NK-92 (cell line): ENCODE data around the gene ABAT.
"Not testable (repeated sequence)": the region's sequence is repeated elsewhere in the genome, so short reads cannot be mapped to it uniquely, and the experiment has no call there.

Source experiments
- DNase-seq: peaks from one replicate; lab custom pipeline; 2025; ENCODE audit not compliant: unreplicated experiment; lab: John Stamatoyannopoulos, UW

The ABAT gene

GRCh38 chr16:8774208-8774607 is 99.8 kb downstream of the ABAT start:
- no peak for DNase-seq

GRCh38 chr16:8775359-8775758 is 100.9 kb downstream of the ABAT start:
- DNase-seq = no peak

DNA sequence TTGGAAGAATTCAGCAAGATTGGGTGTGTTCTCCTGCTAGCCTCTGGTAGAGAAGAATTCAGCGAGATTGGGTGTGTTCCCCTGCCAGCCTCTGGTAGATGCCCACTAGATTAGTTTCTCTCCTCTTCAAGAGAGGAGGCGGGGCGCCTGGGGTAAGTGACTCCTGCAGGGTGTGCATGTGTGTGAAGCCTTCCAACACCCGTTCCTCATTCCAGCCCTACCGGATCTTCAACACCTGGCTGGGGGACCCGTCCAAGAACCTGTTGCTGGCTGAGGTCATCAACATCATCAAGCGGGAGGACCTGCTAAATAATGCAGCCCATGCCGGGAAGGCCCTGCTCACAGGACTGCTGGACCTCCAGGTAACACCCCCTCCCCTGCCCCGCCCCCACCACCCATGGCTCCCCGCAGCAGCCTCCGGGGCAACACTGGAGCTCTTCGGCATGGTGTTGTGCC is 101.7 kb downstream of the ABAT start:
- no peak for DNase-seq

DNA sequence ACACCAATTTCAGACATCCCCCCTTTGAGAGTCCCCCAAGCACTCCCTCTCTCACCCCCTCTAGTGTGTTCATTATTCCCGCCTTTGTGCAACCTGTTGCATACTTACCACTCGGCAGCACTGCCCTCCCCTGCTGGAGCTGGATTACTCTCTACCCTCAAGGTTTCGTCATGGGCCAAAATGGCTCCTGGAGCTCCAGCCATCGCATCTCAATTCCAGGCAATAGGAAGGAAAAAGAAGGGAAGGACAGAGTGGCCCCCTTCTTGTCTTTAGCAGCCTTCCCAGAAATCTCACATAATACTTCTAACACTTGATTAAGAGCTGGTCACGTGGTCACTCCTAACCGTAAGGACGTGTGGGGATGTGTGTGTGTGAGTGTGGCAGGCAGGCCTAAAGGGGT is 102.8 kb downstream of the ABAT start:
- DNase-seq = no peak

DNA sequence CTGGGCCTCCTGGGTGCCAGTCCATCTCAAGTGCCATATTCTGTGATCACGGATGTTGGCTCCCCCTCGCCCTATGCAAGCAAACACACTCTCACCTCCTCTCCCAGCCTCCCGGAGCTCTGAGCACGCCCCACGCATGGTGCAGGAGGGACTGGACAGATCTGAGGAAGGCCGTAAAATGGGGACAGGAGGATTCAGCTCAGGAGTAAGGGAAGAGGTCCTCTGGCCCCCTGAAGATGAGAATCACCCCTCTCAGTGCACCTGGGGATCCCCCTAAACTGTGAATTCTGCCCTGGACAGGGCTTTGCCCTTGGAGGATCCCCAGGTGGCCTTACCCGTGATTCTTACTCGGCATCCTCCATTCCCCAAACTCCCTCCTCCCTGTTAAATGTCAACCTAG is 107.4 kb downstream of the ABAT start:
- no peak for DNase-seq

DNA sequence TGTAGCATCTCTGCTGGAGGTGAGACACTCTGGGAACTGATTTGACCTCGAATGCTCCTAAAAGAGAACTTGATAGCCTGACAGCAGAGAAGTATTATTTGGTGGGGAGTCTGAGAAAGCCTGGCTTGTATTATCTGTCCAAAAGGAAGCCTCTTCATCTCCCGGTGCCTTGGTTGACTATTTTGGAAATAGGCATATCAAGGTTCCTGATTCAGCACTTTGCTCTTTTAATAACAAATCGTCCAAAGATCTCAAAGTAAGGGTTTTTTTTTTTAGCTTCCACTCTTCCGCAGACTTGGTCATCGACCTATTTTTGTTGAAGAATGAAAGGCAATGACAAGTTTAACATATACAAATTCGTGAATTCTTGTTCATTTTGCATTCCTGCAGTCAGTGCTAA is 108.3 kb downstream of the ABAT start:
- DNase-seq = no peak

DNA sequence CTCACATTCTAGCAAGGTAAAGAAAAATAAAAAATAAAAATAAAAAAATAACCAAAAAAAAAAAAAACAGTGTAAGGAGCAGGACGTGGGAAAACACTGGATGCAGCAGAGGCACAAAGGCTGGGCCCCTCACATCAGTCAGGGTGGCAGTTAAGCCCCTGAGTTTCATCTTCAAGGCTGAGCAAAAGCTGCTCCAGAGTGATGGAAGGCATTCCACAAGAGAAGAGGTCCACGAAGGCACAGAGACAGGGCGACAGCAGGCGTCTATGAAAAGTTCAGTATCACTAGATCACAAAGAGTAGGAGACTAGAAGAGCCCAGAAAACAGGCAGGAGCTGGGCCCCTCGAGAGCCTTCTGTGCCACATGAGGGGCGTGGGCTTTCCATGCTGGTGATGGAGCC is 111.0 kb downstream of the ABAT start:
- DNase-seq = no peak

DNA sequence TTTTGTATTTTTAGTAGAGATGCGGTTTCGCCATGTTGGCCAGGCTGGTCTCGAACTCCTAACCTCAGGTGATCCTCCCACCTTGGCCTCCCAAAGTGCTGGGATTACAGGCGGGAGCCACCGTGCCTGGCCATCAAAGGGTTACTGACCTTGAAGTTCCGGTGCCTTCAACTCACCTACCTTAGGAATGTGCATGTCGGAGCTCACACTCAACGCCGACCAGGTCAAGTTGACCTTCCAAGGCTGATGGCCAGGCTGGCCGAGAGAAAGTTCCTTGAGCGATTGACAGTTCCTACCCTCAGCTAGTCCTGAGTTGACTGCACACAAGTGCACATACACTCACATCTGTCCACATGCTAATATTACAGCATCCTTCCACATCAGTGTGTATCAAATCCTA is 111.9 kb downstream of the ABAT start:
- DNase-seq = not testable (repeated sequence)

DNA sequence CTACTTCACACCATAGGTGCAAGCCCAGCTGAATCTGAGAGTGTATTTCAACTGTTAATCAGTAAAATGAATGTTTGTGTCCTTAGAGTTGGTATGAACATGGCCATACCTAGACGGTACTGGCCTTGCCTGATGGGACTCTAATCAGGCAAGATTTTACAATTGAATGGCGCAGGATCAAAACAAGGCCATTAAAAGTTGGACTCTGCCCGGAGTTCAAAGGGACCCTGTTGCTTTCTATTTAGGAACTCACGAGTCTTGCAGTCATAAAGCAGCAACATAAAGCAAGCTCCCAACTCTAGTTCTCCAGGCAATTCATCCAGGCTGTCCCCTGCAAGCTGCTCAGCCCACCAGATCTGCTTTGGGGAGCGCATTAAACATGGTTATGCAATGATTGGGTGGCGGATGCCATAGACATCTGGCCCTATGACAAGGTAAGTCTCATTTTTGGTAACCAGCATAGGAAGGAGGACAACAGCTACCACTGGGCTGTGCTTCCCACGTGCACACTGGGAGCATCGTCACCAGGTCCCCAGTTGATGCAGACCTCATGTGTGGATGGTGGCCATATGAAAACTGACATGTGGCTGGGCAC is 114.3 kb downstream of the ABAT start:
- no peak for DNase-seq

- no peak for DNase-seq
Measured at GRCh38 chr16:8795091-8795490, 120.7 kb downstream of the ABAT start.

DNA sequence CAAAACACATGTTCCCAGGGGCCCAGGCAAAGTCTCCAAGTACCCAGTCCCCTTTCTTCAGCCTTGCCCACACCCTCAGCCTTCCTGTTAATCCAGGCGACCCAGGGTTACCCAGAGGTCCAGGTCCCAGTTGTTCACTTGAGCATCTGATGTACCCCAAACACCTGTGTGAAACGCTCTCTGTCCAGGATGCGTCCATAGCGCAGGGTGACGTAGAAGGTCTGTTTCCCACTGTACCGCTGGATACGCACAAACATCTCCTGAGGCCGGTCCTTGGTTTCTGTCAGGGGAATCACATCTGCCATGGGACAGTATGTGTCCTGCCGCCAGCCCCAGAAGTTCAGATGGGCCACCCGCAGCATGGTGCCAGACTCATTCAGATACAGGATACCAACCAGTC is 121.4 kb downstream of the ABAT start:
- no peak for DNase-seq

DNA sequence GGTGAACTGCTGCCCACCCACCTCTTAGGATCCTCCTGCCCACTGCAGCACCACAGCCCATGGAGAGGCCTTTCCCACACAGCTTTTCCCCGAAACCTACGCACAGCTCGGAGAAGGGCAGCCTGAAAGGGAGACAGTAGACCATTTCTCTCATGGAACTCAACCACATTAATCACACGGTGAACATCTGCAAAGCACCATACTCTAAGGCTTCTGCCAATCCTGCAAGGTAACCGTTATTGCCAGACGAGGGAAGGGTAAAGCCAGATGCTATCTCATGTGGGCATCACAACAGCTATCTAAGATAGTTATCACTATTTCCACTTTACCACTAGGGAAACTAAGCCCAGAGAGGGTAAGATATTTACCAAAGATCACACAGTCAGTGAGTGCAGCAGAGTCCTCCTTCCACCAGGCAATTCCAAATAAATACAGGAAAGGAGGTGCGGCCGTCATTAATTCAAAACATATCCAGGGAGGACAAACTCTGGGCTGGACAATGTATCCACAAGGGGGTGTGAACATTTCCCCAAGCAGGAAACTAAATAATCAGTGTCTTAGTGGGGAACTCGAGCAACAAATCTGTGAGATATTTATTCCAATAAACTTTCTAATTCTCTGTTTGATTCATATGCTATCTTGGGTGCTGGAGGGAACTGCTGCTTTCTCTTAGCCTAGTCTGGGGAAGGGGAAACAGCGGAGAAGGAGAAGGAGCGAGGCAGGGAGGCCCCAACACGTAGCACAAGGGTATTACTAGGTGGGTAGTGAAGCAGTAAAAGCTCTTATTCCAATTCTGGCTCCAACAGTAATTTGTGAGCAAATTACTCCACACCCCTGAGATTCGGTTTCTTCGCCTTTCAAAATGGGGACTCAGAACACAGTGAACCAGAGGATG is 122.3 kb downstream of the ABAT start:
- no peak for DNase-seq

- DNase-seq = peak; percentile 85
Measured at GRCh38 chr16:8797364-8798173, 123.2 kb downstream of the ABAT start, which contains the start of the genes PMM2 and TMEM186. PMM2 (plus strand) TSS chr16:8797839; CDS start chr16:8797883, 44 bp downstream. TMEM186 (minus strand) TSS chr16:8797639; CDS start chr16:8797614, 25 bp downstream.

DNA sequence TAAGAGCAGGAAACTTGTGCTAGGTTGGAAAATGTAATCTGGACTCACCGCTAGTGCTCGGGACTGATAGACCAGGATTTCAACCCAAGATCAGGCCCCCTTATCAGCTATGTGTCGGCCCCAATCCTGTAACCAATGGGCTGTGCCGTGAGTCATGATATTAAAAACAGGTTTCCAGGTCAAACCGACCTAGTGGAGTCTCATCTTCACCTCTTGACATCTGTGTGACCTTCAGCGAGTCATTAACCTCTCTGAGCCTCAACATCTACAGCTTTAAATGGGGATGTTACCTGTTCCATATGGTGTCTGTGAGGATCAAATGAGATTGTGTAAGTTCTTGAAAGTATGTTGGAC is 123.7 kb downstream of the ABAT start:
- no peak for DNase-seq

DNA sequence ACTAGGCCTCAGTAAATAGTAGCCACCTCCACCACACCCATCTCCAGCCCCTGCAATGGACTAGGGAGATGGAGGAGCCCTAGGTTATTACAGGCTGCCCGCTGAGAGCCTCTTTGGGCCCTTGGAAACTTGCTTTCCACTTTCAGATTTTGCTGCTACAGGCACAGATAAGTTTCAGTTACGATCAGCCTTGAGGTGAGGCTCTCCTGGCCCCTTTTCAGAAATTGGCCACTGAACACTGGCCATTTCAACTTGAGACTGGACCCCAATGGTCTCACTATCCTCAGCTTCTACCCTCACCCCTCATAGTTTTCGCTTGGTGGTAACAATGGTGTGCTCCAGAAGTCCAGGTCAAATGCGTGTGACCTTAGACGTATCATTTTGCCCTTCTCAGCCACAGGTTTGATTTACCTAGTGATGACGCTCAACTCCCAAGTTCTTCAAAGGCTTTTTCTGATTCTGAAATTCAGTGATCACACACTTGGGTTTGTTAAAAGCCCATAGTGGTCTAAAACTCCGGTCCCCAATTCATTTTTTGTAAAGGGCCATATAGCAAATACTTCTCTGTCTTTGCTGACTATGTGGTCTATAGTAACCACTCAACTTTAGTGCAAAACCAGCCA is 124.2 kb downstream of the ABAT start:
- no peak for DNase-seq

DNA sequence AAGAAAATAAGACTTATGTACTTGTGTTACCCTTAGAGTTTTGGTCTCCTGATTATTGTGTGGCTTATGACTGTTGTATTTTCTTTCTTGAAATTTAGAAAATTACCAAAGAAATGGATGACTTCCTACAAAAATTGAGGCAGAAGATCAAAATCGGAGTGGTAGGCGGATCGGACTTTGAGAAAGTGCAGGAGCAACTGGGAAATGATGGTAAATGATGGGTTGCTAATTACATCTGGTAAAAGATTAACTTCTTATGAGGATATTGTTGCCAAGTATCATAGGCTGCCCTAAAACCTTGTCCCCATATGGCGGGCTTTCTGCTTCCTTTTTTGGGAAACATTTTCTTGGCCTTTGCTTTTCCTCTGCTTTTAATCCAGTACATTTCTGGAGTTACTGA is 127.3 kb downstream of the ABAT start:
- no peak for DNase-seq

- not testable (repeated sequence) for DNase-seq
Measured at GRCh38 chr16:8803733-8804132, 129.3 kb downstream of the ABAT start.

DNA sequence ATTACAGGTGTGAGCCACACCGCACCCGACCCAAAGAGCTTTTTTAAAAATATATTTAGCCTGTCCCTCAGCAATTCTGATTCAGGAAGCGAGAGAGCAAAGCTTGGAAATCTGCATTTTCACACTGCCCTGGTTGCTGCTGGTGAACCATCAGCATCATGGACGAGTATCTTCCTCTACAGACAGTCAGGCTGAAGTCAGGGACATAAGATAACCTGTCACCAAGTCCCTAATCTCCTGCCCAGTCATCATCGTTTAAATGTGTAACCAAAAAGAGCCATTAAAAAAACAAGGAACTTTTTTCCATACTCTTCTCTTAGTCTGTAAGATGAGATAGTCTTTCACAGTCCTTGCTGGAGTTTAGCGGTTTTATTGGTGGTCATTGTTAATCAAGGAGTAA is 129.9 kb downstream of the ABAT start:
- DNase-seq = no peak

DNA sequence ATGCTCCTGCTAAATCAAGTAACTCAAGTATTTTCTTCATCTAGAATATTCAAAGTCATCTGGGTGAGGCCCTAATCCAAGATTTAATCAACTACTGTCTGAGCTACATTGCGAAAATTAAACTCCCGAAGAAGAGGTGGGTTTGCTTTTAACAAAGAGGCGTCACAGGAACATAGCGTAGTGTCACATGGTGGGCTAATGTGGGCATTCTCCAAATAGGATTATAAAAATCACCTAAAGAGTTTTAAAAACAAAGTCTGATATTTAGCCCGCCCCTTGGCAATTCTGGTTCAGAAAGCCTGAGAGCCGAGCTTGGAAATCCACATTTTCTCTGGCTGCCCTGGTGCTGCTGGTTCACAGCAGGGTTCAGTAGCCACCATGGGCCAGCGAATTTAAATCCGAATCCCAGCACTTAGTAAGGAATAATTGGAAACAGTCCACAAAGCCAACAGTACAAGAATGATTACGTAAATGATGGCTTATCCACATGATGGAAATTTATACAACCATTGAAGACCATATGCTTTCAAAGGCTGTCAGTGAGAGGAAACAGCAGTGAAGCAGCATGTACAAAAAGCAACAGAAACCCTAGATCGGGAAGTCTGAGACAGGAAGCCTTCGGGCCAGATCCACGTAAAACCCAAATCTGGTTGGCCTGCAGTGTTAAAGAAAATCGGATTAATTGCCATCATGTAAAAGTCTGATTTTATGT is 132.0 kb downstream of the ABAT start:
- DNase-seq = no peak

- no peak for DNase-seq
Measured at GRCh38 chr16:8807189-8807588, 132.8 kb downstream of the ABAT start.

DNA sequence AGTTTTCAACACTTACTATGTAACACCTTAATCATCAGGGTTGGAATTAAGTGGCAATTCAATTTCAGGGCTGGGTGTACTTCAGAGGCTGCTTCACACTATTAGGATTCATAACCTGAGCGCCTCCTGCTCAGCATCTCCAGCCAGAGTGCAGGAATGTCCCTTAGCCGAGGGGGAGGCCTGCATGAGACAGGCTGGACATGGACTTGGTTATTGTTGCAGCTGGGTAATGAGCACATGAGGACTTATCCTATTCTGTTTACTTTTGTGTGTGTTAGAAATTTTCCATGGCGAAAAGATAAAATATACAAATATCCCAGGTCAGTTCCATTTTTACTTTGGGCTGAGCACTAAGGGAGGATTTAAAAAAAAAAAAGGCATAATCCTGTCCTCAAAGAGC is 133.6 kb downstream of the ABAT start:
- no peak for DNase-seq
